ENCODE measurements around the gene CELA3B. TPM values are rescaled to one million over a fixed set of nuclear protein-coding genes. Genes with fewer than 3 reads are reported as not detected.

The CELA3B gene
- total and polyA plus RNA-seq, 2 of the 13 experiments (the other 11 are each of a cell fraction or from before 2014, with no cell fraction given), result 0.34 TPM; not detected in 1

DNA sequence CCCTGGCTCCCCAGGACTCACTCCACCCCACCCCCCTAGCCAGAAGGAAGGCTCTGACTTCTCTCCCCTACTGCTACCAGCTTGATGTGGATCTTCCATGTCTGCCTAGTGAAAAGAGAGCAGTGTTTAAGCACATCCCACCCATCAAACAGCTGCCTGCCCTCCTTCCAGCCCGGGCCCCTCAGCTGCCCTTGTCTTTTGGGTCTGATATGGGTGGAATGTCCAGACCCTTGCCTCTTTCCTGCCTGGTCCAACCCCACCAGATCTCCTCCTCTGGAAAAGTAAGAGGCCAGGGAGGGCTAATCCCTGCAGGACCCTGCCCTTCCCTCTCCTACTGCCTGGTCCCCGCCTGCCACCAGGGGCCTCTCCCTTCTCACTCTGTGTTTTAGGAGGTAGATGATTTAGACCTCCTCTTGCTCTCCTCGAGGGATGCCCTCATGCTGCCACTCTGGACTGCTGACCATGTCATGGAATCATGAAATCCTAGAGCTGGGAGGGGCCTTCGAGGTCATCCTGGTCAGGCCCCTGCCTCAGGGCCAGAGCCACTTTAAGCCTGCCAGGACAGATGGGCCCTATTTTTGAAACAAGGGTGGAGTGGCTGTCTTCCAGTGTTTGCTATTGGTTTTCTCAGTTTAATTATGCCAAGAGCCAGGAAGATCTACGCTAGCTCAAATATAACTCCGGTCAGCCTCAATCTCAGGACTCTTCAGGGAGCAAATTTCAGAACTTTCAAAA lies 23.9 kb upstream of the CELA3B start:
- in situ Hi-C loops (cut with HindIII; ENCODE audit: extremely low pct_ligation_motif_present, low pct_unique_long_range_greater_than_20kb), result no loop called here
- H3K27ac ChIP-seq (ENCODE audit: extremely low read length, insufficient read depth, low read length), result no peak overlapping the region
- POLR2A ChIA-PET, result no interaction called here
- TF ChIP-seq, protein P1, sequence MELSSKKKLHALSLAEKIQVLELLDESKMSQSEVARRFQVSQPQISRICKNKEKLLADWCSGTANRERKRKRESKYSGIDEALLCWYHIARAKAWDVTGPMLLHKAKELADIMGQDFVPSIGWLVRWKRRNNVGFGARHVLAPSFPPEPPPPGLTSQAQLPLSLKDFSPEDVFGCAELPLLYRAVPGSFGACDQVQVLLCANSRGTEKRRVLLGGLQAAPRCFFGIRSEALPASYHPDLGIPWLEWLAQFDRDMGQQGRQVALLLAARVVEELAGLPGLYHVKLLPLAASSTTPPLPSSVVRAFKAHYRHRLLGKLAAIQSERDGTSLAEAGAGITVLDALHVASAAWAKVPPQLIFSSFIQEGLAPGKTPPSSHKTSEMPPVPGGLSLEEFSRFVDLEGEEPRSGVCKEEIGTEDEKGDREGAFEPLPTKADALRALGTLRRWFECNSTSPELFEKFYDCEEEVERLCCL (CRISPR knock-in tag; IDR thresholded peaks at IDR 0.05; ENCODE audit: borderline replicate concordance), result no peak
- TF ChIP-seq, protein P2, sequence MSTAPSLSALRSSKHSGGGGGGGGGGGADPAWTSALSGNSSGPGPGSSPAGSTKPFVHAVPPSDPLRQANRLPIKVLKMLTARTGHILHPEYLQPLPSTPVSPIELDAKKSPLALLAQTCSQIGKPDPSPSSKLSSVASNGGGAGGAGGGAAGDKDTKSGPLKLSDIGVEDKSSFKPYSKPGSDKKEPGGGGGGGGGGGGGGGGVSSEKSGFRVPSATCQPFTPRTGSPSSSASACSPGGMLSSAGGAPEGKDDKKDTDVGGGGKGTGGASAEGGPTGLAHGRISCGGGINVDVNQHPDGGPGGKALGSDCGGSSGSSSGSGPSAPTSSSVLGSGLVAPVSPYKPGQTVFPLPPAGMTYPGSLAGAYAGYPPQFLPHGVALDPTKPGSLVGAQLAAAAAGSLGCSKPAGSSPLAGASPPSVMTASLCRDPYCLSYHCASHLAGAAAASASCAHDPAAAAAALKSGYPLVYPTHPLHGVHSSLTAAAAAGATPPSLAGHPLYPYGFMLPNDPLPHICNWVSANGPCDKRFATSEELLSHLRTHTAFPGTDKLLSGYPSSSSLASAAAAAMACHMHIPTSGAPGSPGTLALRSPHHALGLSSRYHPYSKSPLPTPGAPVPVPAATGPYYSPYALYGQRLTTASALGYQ (CRISPR knock-in tag; IDR thresholded peaks at IDR 0.05), result no peak
- no peak for TF ChIP-seq TBL1XR1 (IDR thresholded peaks at IDR 0.05; ENCODE audit: borderline replicate concordance, low read length, partially characterized antibody)
- TF ChIP-seq, protein P3, sequence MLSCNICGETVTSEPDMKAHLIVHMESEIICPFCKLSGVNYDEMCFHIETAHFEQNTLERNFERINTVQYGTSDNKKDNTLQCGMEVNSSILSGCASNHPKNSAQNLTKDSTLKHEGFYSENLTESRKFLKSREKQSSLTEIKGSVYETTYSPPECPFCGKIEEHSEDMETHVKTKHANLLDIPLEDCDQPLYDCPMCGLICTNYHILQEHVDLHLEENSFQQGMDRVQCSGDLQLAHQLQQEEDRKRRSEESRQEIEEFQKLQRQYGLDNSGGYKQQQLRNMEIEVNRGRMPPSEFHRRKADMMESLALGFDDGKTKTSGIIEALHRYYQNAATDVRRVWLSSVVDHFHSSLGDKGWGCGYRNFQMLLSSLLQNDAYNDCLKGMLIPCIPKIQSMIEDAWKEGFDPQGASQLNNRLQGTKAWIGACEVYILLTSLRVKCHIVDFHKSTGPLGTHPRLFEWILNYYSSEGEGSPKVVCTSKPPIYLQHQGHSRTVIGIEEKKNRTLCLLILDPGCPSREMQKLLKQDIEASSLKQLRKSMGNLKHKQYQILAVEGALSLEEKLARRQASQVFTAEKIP (CRISPR knock-in tag; IDR thresholded peaks at IDR 0.05; ENCODE audit: borderline replicate concordance), result no peak
- no peak for TF ChIP-seq MYNN (CRISPR knock-in tag; IDR thresholded peaks at IDR 0.05; ENCODE audit: low read depth)
- TF ChIP-seq ZNF672 (CRISPR knock-in tag; IDR thresholded peaks at IDR 0.05), result peak; percentile 90
- WGBS (ENCODE audit: low lambda C conversion rate), result 32% methylated on average over 6 of the region's 6 CpGs
- no TSS peak for BruUV-seq (replicated peaks)
- intact Hi-C loops (cut with micrococcal nuclease; ENCODE audit: unreplicated experiment), result no loop called here
- no peak overlapping the region for H3K4me2 ChIP-seq (ENCODE audit: low read depth, low read length)
- H3K4me1 ChIP-seq (ENCODE audit: insufficient read depth, low read length), result peaks cover 34% of the 10 kb centered on the region
- no peaks in the 10 kb centered on the region for H3K79me2 ChIP-seq (ENCODE audit: insufficient read depth, low read length)
- no peaks in the 10 kb centered on the region for H4K20me1 ChIP-seq (ENCODE audit: insufficient read depth, low read length)
- H2AFZ ChIP-seq (ENCODE audit: low read length), result no peak overlapping the region
- peaks cover 5 to 51% of the 10 kb centered on the region in 2 experiments; a peak in 4 of 5 replicates for H3K27me3 ChIP-seq (ENCODE audit: control insufficient read depth in 1 of 2, insufficient read depth in 2 of 2, low read length in 2 of 2)
- peak; percentile 24; the same call in 1 of the 3 replicates for ATAC-seq
- no peak for FAIRE-seq
- CTCF ChIA-PET (ENCODE audit: low intra/inter-chr PET ratio, low total read pairs), result no interaction called here
- no peak for DNase-seq (ENCODE audit: low spot score)
- H3K9me3 ChIP-seq (ENCODE audit: low read length), result no peaks in the 10 kb centered on the region
- H3K4me3 ChIP-seq (replicated peaks in 1 of 3; ENCODE audit: insufficient read depth in 1 of 3, low read depth in 2 of 3, low read length in 3 of 3), result no peak overlapping the region
- H3K9ac ChIP-seq (ENCODE audit: insufficient read depth, low read depth, low read length), result no peak overlapping the region
- no peaks in the 10 kb centered on the region for H3K36me3 ChIP-seq (replicated peaks in 1 of 2; ENCODE audit: control insufficient read depth in 1 of 2, insufficient read depth in 2 of 2, low read length in 2 of 2)

Data from HepG2 (cell line).